HepG2 (cell line): ENCODE data around the gene VAMP5. TPM values are rescaled to one million over a fixed set of nuclear protein-coding genes. Genes with fewer than 3 reads are reported as not detected.
A peak's percentile ranks its signal among the peaks of the same experiment; 100 is the strongest.

Experiments used
- DR1 ChIP-seq: sonication (generic); formaldehyde crosslinking; IDR thresholded peaks from 2 replicates; pipeline ENCODE4 v1.8.0; 2021; ENCODE audit warnings: mild to moderate bottlenecking, missing genetic modification reagents, inconsistent platforms
- ESRRA ChIP-seq: sonication (generic); formaldehyde crosslinking; IDR thresholded peaks from 2 replicates; pipeline ENCODE4 v1.5.1; 2020; ENCODE audit warnings: mild to moderate bottlenecking, low read depth, missing genetic modification reagents
- FOXA1 ChIP-seq, 2 experiments: fragments of 450-650 bp in 1 of 2; sonication (generic) in 1 of 2; formaldehyde crosslinking in 1 of 2; IDR thresholded peaks; 2 replicates each; pipeline versions ENCODE4 v1.4.0 to v1.6.1; 2016 to 2020; ENCODE audit warnings: missing genetic modification reagents in 1 of 2
- ISL2 ChIP-seq: sonication (generic); formaldehyde crosslinking; IDR thresholded peaks from 2 replicates; pipeline ENCODE4 v1.5.0; 2020; ENCODE audit warnings: missing genetic modification reagents
- KDM2A ChIP-seq: sonication (generic); formaldehyde crosslinking; IDR thresholded peaks from 2 replicates; pipeline ENCODE4 v1.4.0; 2020; ENCODE audit warnings: low read depth, missing genetic modification reagents, borderline replicate concordance
- KLF11 ChIP-seq: IDR thresholded peaks from 2 replicates; pipeline ENCODE4 v1.6.1; 2016; ENCODE audit warnings: missing compliant biosample characterization
- MEIS1 ChIP-seq: sonication (generic); formaldehyde crosslinking; IDR thresholded peaks from 2 replicates; pipeline ENCODE4 v1.9.0; 2021; ENCODE audit warnings: mild to moderate bottlenecking, missing genetic modification reagents, moderate library complexity, borderline replicate concordance
- MYNN ChIP-seq: sonication (generic); formaldehyde crosslinking; IDR thresholded peaks from 2 replicates; pipeline ENCODE4 v1.4.0; 2020; ENCODE audit warnings: mild to moderate bottlenecking, low read depth, missing genetic modification reagents
- TOPORS ChIP-seq: sonication (generic); formaldehyde crosslinking; IDR thresholded peaks from 2 replicates; pipeline ENCODE4 v1.8.0; 2023; ENCODE audit warnings: mild to moderate bottlenecking, missing genetic modification reagents
- ZBTB1 ChIP-seq: sonication (generic); formaldehyde crosslinking; IDR thresholded peaks from 2 replicates; pipeline ENCODE4 v1.4.0; 2020; ENCODE audit warnings: missing genetic modification reagents, borderline replicate concordance
- ZBTB8A ChIP-seq: sonication (generic); formaldehyde crosslinking; IDR thresholded peaks from 2 replicates; pipeline ENCODE4 v1.4.0; 2020; ENCODE audit warnings: mild to moderate bottlenecking, low read depth, missing genetic modification reagents, borderline replicate concordance
- ZFP36L2 ChIP-seq: sonication (generic); formaldehyde crosslinking; IDR thresholded peaks from 2 replicates; pipeline ENCODE4 v1.4.0; 2020; ENCODE audit warnings: missing genetic modification reagents
- ZMYM3 ChIP-seq: sonication (generic); formaldehyde crosslinking; IDR thresholded peaks from 2 replicates; pipeline ENCODE4 v1.5.1; 2020; ENCODE audit warnings: mild to moderate bottlenecking, missing genetic modification reagents
- ZNF225 ChIP-seq: sonication (generic); formaldehyde crosslinking; IDR thresholded peaks from 2 replicates; pipeline ENCODE4 v1.4.0; 2020; ENCODE audit warnings: mild to moderate bottlenecking, missing genetic modification reagents
- ZNF34 ChIP-seq: sonication (generic); formaldehyde crosslinking; IDR thresholded peaks from 2 replicates; pipeline ENCODE4 v1.4.0; 2020; ENCODE audit warnings: mild to moderate bottlenecking, missing genetic modification reagents, borderline replicate concordance
- ZNF530 ChIP-seq: sonication (generic); formaldehyde crosslinking; IDR thresholded peaks from 2 replicates; pipeline ENCODE4 v1.5.0; 2020; ENCODE audit warnings: low read depth, mild to moderate bottlenecking, missing genetic modification reagents
- ZNF562 ChIP-seq: sonication (generic); formaldehyde crosslinking; IDR thresholded peaks from 2 replicates; pipeline ENCODE4 v1.8.0; 2022; ENCODE audit warnings: missing genetic modification reagents, borderline replicate concordance
- ZNF788 ChIP-seq: sonication (generic); formaldehyde crosslinking; IDR thresholded peaks from 2 replicates; pipeline ENCODE4 v1.5.0; 2020; ENCODE audit warnings: mild to moderate bottlenecking, missing genetic modification reagents, borderline replicate concordance
- polyA plus RNA-seq, 8 experiments: library from polyadenylated mRNA; depleted of rRNA in 3 of 8; stranded (reverse) in 7 of 8; unstranded in 1 of 8; fragments of >200 nt; fragmentation: Illumina TruSeq in 4 of 8; extraction: Trizol in 4 of 8; gene quantifications; 2 replicates each; pipeline versions ENCODE4 v1.2.1 to v1.2.3, GENCODE V29; 2011 to 2016; ENCODE audit warnings: low read depth in 4 of 8, missing spikeins in 1 of 8, mixed read lengths in 1 of 8; ENCODE audit not compliant: insufficient read depth in 1 of 8
- total RNA-seq, 5 experiments: library from RNA; depleted of rRNA; stranded (reverse); fragments of >200 nt; fragmentation: Illumina TruSeq; extraction: Trizol; gene quantifications; 2 replicates each; pipeline ENCODE4 v1.2.3, GENCODE V29; 2016; ENCODE audit warnings: low read depth in 1 of 5
- TF ChIP-seq, protein P1 (sequence below): sonication (generic); formaldehyde crosslinking; IDR thresholded peaks from 2 replicates; pipeline ENCODE4 v1.4.0; 2020; ENCODE audit warnings: mild to moderate bottlenecking, missing genetic modification reagents
- TF ChIP-seq, protein P2 (sequence below): sonication (generic); formaldehyde crosslinking; IDR thresholded peaks from 2 replicates; pipeline ENCODE4 v1.4.0; 2020; ENCODE audit warnings: missing genetic modification reagents
- TF ChIP-seq, protein P3 (sequence below): sonication (generic); formaldehyde crosslinking; IDR thresholded peaks from 2 replicates; pipeline ENCODE4 v1.4.0; 2020; ENCODE audit warnings: missing genetic modification reagents, borderline replicate concordance
- TF ChIP-seq, protein P4 (sequence below): IDR thresholded peaks from 2 replicates; pipeline ENCODE4 v1.6.1; 2016

VAMP5 gene
- total and polyA plus RNA-seq, 2 of the 13 experiments (the other 11 are each of a cell fraction or from before 2014, with no cell fraction given) = 7.2 to 56.7 TPM

DNA sequence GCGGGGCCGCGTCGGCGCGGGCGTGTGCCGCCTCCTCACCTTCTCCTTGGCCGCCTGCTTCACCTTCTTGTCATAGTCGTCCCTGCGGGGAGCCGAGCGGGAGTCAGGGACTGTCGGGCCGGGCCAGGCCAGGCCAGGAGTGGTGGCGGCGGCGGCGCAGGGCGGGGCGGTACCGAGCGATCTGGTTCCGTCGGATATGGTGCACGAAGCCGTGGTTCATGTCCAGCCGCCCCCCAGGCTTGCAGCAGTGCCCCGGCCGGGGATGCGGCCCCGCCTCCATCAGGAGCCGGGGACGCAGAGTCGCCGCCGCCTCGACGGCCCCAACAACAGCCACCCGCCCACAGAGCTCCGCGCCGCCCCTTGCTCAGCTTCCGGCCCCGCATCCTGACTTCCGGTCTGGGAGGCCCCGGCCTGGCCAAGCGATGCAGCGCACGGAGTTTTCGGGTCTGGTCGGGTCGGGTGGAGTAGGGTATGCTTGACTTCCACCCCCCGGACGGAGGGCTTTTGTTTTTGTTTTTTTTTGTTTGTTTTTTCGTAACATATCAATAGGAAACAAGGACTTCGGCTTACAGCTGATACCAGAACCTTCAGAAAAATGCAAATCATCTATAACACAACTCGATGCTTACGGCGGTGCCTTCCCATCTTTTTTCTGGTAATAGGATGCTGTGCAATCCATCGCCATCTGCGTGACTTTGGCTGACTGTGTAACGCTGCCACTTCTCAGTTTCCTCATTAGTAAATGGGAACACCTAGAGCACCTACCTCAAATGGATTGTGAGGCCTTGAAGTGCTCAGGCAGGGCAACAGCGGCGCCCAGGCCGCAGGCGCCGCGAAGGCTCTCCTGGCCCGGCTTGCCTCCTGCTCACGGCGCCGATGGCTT is 27.7 kb downstream of the VAMP5 start, which contains the start of gene C2orf68 (continued):
- TF ChIP-seq MYNN = no peak
- no peak; the same call in 1 of the 2 replicates for TF ChIP-seq TOPORS (CRISPR knock-in tag)
- peak; percentile 94 for TF ChIP-seq KLF11 (CRISPR knock-in tag)
- no peak for TF ChIP-seq ZBTB1
- TF ChIP-seq ZFP36L2 (CRISPR knock-in tag) = 0 out of 2 replicates have a peak, but pooled peaks have one; percentile 70
- TF ChIP-seq ZBTB8A (CRISPR knock-in tag) = peak; percentile 37; the same call in 1 of the 2 replicates
- peak; percentile 60; the same call in 1 of the 2 replicates for TF ChIP-seq ESRRA (CRISPR knock-in tag)
- peak; percentile 86; the same call in 1 of the 2 replicates for TF ChIP-seq ZNF788 (CRISPR knock-in tag)
- TF ChIP-seq ZNF530 = no peak
- TF ChIP-seq, protein P1, sequence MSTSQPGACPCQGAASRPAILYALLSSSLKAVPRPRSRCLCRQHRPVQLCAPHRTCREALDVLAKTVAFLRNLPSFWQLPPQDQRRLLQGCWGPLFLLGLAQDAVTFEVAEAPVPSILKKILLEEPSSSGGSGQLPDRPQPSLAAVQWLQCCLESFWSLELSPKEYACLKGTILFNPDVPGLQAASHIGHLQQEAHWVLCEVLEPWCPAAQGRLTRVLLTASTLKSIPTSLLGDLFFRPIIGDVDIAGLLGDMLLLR = peak; percentile 90
- TF ChIP-seq, protein P2, sequence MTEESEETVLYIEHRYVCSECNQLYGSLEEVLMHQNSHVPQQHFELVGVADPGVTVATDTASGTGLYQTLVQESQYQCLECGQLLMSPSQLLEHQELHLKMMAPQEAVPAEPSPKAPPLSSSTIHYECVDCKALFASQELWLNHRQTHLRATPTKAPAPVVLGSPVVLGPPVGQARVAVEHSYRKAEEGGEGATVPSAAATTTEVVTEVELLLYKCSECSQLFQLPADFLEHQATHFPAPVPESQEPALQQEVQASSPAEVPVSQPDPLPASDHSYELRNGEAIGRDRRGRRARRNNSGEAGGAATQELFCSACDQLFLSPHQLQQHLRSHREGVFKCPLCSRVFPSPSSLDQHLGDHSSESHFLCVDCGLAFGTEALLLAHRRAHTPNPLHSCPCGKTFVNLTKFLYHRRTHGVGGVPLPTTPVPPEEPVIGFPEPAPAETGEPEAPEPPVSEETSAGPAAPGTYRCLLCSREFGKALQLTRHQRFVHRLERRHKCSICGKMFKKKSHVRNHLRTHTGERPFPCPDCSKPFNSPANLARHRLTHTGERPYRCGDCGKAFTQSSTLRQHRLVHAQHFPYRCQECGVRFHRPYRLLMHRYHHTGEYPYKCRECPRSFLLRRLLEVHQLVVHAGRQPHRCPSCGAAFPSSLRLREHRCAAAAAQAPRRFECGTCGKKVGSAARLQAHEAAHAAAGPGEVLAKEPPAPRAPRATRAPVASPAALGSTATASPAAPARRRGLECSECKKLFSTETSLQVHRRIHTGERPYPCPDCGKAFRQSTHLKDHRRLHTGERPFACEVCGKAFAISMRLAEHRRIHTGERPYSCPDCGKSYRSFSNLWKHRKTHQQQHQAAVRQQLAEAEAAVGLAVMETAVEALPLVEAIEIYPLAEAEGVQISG = peak; percentile 89
- TF ChIP-seq KDM2A (CRISPR knock-in tag) = peak; percentile 98
- TF ChIP-seq MEIS1 (CRISPR knock-in tag) = 0 out of 2 replicates have a peak, but pooled peaks have one; percentile 77
- TF ChIP-seq DR1 (CRISPR knock-in tag) = peak; percentile 93
- peak; percentile 83; the same call in 1 of the 2 replicates for TF ChIP-seq ZMYM3 (CRISPR knock-in tag)
- TF ChIP-seq, protein P3, sequence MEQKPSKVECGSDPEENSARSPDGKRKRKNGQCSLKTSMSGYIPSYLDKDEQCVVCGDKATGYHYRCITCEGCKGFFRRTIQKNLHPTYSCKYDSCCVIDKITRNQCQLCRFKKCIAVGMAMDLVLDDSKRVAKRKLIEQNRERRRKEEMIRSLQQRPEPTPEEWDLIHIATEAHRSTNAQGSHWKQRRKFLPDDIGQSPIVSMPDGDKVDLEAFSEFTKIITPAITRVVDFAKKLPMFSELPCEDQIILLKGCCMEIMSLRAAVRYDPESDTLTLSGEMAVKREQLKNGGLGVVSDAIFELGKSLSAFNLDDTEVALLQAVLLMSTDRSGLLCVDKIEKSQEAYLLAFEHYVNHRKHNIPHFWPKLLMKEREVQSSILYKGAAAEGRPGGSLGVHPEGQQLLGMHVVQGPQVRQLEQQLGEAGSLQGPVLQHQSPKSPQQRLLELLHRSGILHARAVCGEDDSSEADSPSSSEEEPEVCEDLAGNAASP (CRISPR knock-in tag) = peak; percentile 45; the same call in 1 of the 2 replicates
- TF ChIP-seq ZNF562 (CRISPR knock-in tag) = no peak
- TF ChIP-seq FOXA1 (IDR thresholded peaks at IDR 0.05) = no peak
- TF ChIP-seq FOXA1 (CRISPR knock-in tag; IDR thresholded peaks at IDR 0.05) = 0 out of 2 replicates have a peak, but pooled peaks have one; percentile 16
- TF ChIP-seq, protein P4, sequence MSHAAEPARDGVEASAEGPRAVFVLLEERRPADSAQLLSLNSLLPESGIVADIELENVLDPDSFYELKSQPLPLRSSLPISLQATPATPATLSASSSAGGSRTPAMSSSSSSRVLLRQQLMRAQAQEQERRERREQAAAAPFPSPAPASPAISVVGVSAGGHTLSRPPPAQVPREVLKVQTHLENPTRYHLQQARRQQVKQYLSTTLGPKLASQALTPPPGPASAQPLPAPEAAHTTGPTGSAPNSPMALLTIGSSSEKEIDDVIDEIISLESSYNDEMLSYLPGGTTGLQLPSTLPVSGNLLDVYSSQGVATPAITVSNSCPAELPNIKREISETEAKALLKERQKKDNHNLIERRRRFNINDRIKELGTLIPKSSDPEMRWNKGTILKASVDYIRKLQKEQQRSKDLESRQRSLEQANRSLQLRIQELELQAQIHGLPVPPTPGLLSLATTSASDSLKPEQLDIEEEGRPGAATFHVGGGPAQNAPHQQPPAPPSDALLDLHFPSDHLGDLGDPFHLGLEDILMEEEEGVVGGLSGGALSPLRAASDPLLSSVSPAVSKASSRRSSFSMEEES = peak; percentile 57
- TF ChIP-seq ZNF225 (CRISPR knock-in tag) = 0 out of 2 replicates have a peak, but pooled peaks have one; percentile 29
- peak; percentile 69 for TF ChIP-seq ISL2 (CRISPR knock-in tag)
- peak; percentile 50 for TF ChIP-seq ZNF34 (CRISPR knock-in tag)
